Endothelial cell of umbilical vein (primary cell): ENCODE data around the gene SLC6A20.

Source experiments
- EZH2 ChIP-seq: IDR thresholded peaks from 2 replicates; pipeline ENCODE4 v1.6.1; 2012; ENCODE audit warnings: borderline replicate concordance, low read depth, mild to moderate bottlenecking, moderate library complexity, low read length, inconsistent platforms; ENCODE audit not compliant: severe bottlenecking
- FOS ChIP-seq: IDR thresholded peaks from 2 replicates; pipeline ENCODE4 v1.6.1; 2011; ENCODE audit warnings: mild to moderate bottlenecking, low read length, moderate library complexity, borderline replicate concordance; ENCODE audit not compliant: insufficient read depth
- GATA2 ChIP-seq: IDR thresholded peaks from 2 replicates; pipeline ENCODE4 v1.7.0; 2011; ENCODE audit warnings: low read depth, mild to moderate bottlenecking, moderate library complexity, mixed read lengths, low read length; ENCODE audit not compliant: insufficient read length, insufficient read depth
- JUN ChIP-seq: IDR thresholded peaks from 2 replicates; pipeline ENCODE4 v1.6.1; 2011; ENCODE audit warnings: borderline replicate concordance, low read depth; ENCODE audit not compliant: insufficient read length, insufficient read depth
- MYC ChIP-seq: IDR thresholded peaks from one replicate; pipeline ENCODE4 v1.6.1; 2011; ENCODE audit warnings: mild to moderate bottlenecking, low read depth, low read length
- POLR2A ChIP-seq: IDR thresholded peaks from 2 replicates; pipeline ENCODE4 v1.6.1; 2012; ENCODE audit warnings: low read depth, mild to moderate bottlenecking, control low read depth, low read length
- POLR2AphosphoS5 ChIP-seq: IDR thresholded peaks from 2 replicates; pipeline ENCODE4 v1.6.1; 2012; ENCODE audit warnings: low read depth, mild to moderate bottlenecking, control low read depth, low read length, moderate library complexity; ENCODE audit not compliant: insufficient read depth
- TF ChIP-seq, protein P1 (sequence below), 2 donors: IDR thresholded peaks; 1 replicate in 1 of 2; 2 replicates in 1 of 2; pipeline ENCODE4 v1.5.1; 2011; ENCODE audit warnings: low read length in 2 of 2, mild to moderate bottlenecking in 2 of 2, moderate library complexity in 2 of 2, control low read depth in 1 of 2, inconsistent platforms in 1 of 2, low read depth in 1 of 2; ENCODE audit not compliant: insufficient read depth in 1 of 2; ENCODE audit errors: extremely low read depth in 1 of 2
- TF ChIP-seq, protein P2 (sequence below): IDR thresholded peaks from 2 replicates; pipeline ENCODE4 v1.6.1; 2011; ENCODE audit not compliant: insufficient read depth, insufficient read length

DNA sequence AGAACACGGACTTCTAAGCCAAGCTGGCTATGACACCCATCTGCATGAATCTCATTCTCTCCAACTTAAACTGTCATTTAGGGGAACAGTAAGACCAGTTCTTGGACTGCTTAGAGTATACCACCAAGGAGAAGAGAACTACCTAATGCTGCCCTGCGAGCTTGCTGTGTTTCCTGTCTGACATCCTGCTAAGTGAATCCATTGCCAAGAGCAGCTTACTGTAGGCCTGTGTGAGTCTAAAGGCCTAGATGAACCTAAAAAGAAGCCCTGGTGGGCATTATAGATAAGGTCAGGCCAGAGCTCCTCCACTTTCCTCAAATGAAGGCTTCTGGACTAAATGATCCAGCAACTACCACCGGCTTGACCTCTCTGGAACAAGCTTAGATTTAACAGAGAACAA is 30.6 kb upstream of the SLC6A20 start:
- TF ChIP-seq, protein P1, sequence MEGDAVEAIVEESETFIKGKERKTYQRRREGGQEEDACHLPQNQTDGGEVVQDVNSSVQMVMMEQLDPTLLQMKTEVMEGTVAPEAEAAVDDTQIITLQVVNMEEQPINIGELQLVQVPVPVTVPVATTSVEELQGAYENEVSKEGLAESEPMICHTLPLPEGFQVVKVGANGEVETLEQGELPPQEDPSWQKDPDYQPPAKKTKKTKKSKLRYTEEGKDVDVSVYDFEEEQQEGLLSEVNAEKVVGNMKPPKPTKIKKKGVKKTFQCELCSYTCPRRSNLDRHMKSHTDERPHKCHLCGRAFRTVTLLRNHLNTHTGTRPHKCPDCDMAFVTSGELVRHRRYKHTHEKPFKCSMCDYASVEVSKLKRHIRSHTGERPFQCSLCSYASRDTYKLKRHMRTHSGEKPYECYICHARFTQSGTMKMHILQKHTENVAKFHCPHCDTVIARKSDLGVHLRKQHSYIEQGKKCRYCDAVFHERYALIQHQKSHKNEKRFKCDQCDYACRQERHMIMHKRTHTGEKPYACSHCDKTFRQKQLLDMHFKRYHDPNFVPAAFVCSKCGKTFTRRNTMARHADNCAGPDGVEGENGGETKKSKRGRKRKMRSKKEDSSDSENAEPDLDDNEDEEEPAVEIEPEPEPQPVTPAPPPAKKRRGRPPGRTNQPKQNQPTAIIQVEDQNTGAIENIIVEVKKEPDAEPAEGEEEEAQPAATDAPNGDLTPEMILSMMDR (IDR thresholded peaks at IDR 0.05; ENCODE audit: extremely low read depth in 1 of 2, insufficient read depth in 1 of 2, low read depth in 1 of 2, low read length in 2 of 2), result no peak
- TF ChIP-seq POLR2AphosphoS5 (no peak), EZH2 (no peak), POLR2A (no peak), GATA2 (no peak), MYC (no peak), JUN (no peak), FOS (no peak)
- TF ChIP-seq, protein P2, sequence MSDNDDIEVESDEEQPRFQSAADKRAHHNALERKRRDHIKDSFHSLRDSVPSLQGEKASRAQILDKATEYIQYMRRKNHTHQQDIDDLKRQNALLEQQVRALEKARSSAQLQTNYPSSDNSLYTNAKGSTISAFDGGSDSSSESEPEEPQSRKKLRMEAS, result no peak
